OCI-LY3 (cell line): Measurements from ENCODE around the gene SDK2.

Experiments used
- H2AFZ ChIP-seq: fragments of 200-600, 300-600 bp; shearing (Covaris generic); 2 replicates; pipeline ENCODE4 v1.6.0; 2014; ENCODE audit warnings: antibody characterized with exemption, low read depth, low read length
- H3K27ac ChIP-seq: fragments of 200-600, 300-600 bp; sonication (generic); 2 replicates; pipeline ENCODE4 v1.5.1; 2014; ENCODE audit warnings: mild to moderate bottlenecking, low read length, moderate library complexity, mixed read lengths
- H3K27me3 ChIP-seq: fragments of 200-600, 300-600 bp; sonication (generic); 2 replicates; pipeline ENCODE4 v1.6.1; 2014; ENCODE audit warnings: low read depth, low read length, mixed read lengths
- H3K36me3 ChIP-seq: fragments of 200-600, 300-600 bp; sonication (generic); replicated peaks from 2 replicates; pipeline ENCODE3; 2014; ENCODE audit warnings: low read depth, low read length, mixed read lengths
- H3K4me1 ChIP-seq: fragments of 300-600, 200-600 bp; sonication (generic); 2 replicates; pipeline ENCODE4 v1.6.1; 2014; ENCODE audit warnings: low read length, mixed read lengths
- H3K4me2 ChIP-seq: fragments of 200-600, 300-600 bp; sonication (generic); 2 replicates; pipeline ENCODE4 v1.6.1; 2014; ENCODE audit warnings: low read length, mixed read lengths
- H3K4me3 ChIP-seq: fragments of 300-600, 200-600 bp; sonication (generic); 2 replicates; pipeline ENCODE4 v1.5.1; 2014; ENCODE audit warnings: antibody characterized with exemption, mild to moderate bottlenecking, low read length, moderate library complexity
- H3K79me2 ChIP-seq: fragments of 300-600, 200-600 bp; shearing (Covaris generic); 2 replicates; pipeline ENCODE4 v1.6.1; 2014; ENCODE audit warnings: mild to moderate bottlenecking, low read length, mixed read lengths
- H3K9ac ChIP-seq: fragments of 300-600, 200-600 bp; shearing (Covaris generic); 2 replicates; pipeline ENCODE4 v1.6.0; 2014; ENCODE audit warnings: mild to moderate bottlenecking, low read length, moderate library complexity
- H3K9me3 ChIP-seq: fragments of 200-600, 300-600 bp; shearing (Covaris generic); 2 replicates; pipeline ENCODE4 v1.6.1; 2014; ENCODE audit warnings: low read length, mixed read lengths; ENCODE audit not compliant: insufficient read depth
- H4K20me1 ChIP-seq: fragments of 200-600, 300-600 bp; sonication (generic); 2 replicates; pipeline ENCODE4 v1.6.1; 2016; ENCODE audit warnings: low read length, mixed read lengths; ENCODE audit not compliant: insufficient read depth
- CTCF ChIP-seq: fragments of 200-600, 300-600 bp; sonication (generic); IDR thresholded peaks from 2 replicates; pipeline ENCODE4 v1.5.1; 2014; ENCODE audit warnings: antibody characterized with exemption, low read length, low read depth
- EZH2phosphoT487 ChIP-seq: fragments of 200-600 bp; shearing (Covaris generic); IDR thresholded peaks from 2 replicates; pipeline ENCODE4 v1.6.1; 2018; ENCODE audit warnings: antibody characterized with exemption, mixed run types, low read depth

SDK2 gene

GRCh38 chr17:73634629-73635028 is 9.6 kb downstream of the SDK2 start:
- Histone ChIP-seq H3K4me2 (no peak overlapping the region), H2AFZ (no peak overlapping the region), H3K27ac (no peak overlapping the region), H3K27me3 (peaks cover 15% of the 10 kb centered on the region), H3K9ac (no peak overlapping the region), H3K4me1 (no peaks in the 10 kb centered on the region), H3K9me3 (no peaks in the 10 kb centered on the region), H3K79me2 (no peaks in the 10 kb centered on the region), H4K20me1 (no peaks in the 10 kb centered on the region), H3K36me3 (no peaks in the 10 kb centered on the region), H3K4me3 (no peak overlapping the region)
- TF ChIP-seq CTCF (no peak), EZH2phosphoT487 (no peak)

- H3K9me3 ChIP-seq, result no peaks in the 10 kb centered on the region
- H3K27me3 ChIP-seq, result peaks cover 15% of the 10 kb centered on the region
- H4K20me1 ChIP-seq, result no peaks in the 10 kb centered on the region
- H3K27ac ChIP-seq, result no peak overlapping the region
- H3K36me3 ChIP-seq, result no peaks in the 10 kb centered on the region
- no peak overlapping the region for H3K4me2 ChIP-seq
- H3K4me3 ChIP-seq, result no peak overlapping the region
- TF ChIP-seq EZH2phosphoT487, result no peak
- TF ChIP-seq CTCF, result no peak
- H2AFZ ChIP-seq, result no peak overlapping the region
- no peak overlapping the region for H3K9ac ChIP-seq
- H3K79me2 ChIP-seq, result no peaks in the 10 kb centered on the region
- H3K4me1 ChIP-seq, result no peaks in the 10 kb centered on the region
Measured at GRCh38 chr17:73633736-73634135, 10.5 kb downstream of the SDK2 start.

- Histone ChIP-seq H2AFZ (no peak overlapping the region), H3K79me2 (no peaks in the 10 kb centered on the region), H3K4me3 (no peak overlapping the region), H3K4me2 (no peak overlapping the region), H4K20me1 (no peaks in the 10 kb centered on the region), H3K27me3 (peaks cover 15% of the 10 kb centered on the region), H3K4me1 (no peaks in the 10 kb centered on the region), H3K9me3 (no peaks in the 10 kb centered on the region), H3K9ac (no peak overlapping the region), H3K27ac (no peak overlapping the region), H3K36me3 (no peaks in the 10 kb centered on the region)
- TF ChIP-seq CTCF, result no peak
- TF ChIP-seq EZH2phosphoT487, result no peak
Measured at GRCh38 chr17:73632513-73632912, 11.7 kb downstream of the SDK2 start.

GRCh38 chr17:73630965-73631595 is 13.2 kb downstream of the SDK2 start:
- Histone ChIP-seq H2AFZ (no peak overlapping the region), H3K27ac (no peak overlapping the region), H3K36me3 (no peaks in the 10 kb centered on the region), H4K20me1 (no peaks in the 10 kb centered on the region), H3K79me2 (no peaks in the 10 kb centered on the region), H3K4me2 (no peak overlapping the region), H3K9ac (no peak overlapping the region), H3K4me3 (no peak overlapping the region), H3K9me3 (no peaks in the 10 kb centered on the region), H3K4me1 (no peaks in the 10 kb centered on the region), H3K27me3 (peaks cover 15% of the 10 kb centered on the region)
- TF ChIP-seq CTCF (no peak), EZH2phosphoT487 (no peak)
